ENCODE measurements around the gene ARID5B.

Gene ARID5B

DNA sequence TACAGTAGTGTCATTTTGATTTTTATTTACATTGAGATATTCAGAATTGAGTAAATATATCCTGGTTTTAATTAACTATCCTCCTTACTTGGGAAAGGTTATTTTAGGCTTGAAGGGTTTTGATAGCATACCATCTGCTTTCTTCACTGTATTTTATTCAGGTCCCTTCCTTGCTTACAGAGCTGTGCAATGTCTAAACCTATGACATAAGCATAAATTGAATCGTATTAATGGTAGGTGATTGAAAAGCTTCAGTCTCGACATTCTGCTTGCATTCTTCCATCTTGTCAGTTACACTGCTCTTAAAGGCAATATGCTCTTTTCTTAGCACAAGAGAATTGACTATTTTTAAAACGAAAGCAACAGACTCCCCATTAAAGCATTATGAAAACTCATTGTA lies 102.5 kb downstream of the ARID5B start:
- Histone ChIP-seq H3K27ac (ENCODE audit: extremely low read depth, low read depth, low read length) (no peak overlapping the region), H3K4me3 (ENCODE audit: low read depth, low read length) (no peak overlapping the region), H3K4me1 (ENCODE audit: control insufficient read depth, insufficient read depth, low read length) (peaks cover 4% of the 10 kb centered on the region; the same call in 1 of the 2 replicates), H3K36me3 (ENCODE audit: control insufficient read depth in 2 of 2, insufficient read depth in 1 of 2, low read length in 2 of 2) (peaks cover 0 to 2% of the 10 kb centered on the region in 2 experiments; a peak in 1 of 3 replicates), H3K9me3 (ENCODE audit: control insufficient read depth, insufficient read depth, low read depth, low read length) (no peaks in the 10 kb centered on the region)
- ChIA-PET POLR2A (no interaction called here), CTCF (interaction anchor here (0.6 to 0.7 kb wide), 3 partner anchors 15 to 890 kb away, joined by 3 to 4 read pairs (median 3); no protein-coding TSS in a partner anchor)
- TF ChIP-seq ZNF132 (tag by site-specific recombination; IDR thresholded peaks at IDR 0.05; ENCODE audit: borderline replicate concordance) (no peak), ZNF24 (tag by site-specific recombination; IDR thresholded peaks at IDR 0.05) (no peak), ZNF138 (tag by site-specific recombination; IDR thresholded peaks at IDR 0.05; ENCODE audit: borderline replicate concordance) (no peak), ZNF423 (tag by site-specific recombination; IDR thresholded peaks at IDR 0.05) (no peak), ZNF555 (tag by site-specific recombination; conservative IDR thresholded peaks at IDR 0.05) (no peak), SALL2 (tag by site-specific recombination; IDR thresholded peaks at IDR 0.05; ENCODE audit: borderline replicate concordance) (no peak), ZBTB21 (tag by site-specific recombination; IDR thresholded peaks at IDR 0.05) (no peak), ZNF214 (tag by site-specific recombination; IDR thresholded peaks at IDR 0.05; ENCODE audit: borderline replicate concordance) (no peak), ZBTB8A (tag by site-specific recombination; IDR thresholded peaks at IDR 0.05) (no peak), ZNF654 (tag by site-specific recombination; IDR thresholded peaks at IDR 0.05; ENCODE audit: low read depth) (no peak), YY1 (tag by site-specific recombination; IDR thresholded peaks at IDR 0.05) (no peak), GFI1B (tag by site-specific recombination; IDR thresholded peaks at IDR 0.05) (no peak), ZNF624 (tag by site-specific recombination; IDR thresholded peaks at IDR 0.05) (no peak), ZNF174 (tag by site-specific recombination; IDR thresholded peaks at IDR 0.05) (no peak), MYNN (tag by site-specific recombination; IDR thresholded peaks at IDR 0.05; ENCODE audit: borderline replicate concordance) (no peak)
- TF ChIP-seq, protein P1, sequence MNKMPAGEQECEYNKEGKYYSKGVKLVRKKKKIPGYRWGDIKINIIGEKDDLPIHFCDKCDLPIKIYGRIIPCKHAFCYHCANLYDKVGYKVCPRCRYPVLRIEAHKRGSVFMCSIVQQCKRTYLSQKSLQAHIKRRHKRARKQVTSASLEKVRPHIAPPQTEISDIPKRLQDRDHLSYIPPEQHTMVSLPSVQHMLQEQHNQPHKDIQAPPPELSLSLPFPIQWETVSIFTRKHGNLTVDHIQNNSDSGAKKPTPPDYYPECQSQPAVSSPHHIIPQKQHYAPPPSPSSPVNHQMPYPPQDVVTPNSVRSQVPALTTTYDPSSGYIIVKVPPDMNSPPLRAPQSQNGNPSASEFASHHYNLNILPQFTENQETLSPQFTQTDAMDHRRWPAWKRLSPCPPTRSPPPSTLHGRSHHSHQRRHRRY (tag by site-specific recombination; IDR thresholded peaks at IDR 0.05) = no peak
- TF ChIP-seq, protein P2, sequence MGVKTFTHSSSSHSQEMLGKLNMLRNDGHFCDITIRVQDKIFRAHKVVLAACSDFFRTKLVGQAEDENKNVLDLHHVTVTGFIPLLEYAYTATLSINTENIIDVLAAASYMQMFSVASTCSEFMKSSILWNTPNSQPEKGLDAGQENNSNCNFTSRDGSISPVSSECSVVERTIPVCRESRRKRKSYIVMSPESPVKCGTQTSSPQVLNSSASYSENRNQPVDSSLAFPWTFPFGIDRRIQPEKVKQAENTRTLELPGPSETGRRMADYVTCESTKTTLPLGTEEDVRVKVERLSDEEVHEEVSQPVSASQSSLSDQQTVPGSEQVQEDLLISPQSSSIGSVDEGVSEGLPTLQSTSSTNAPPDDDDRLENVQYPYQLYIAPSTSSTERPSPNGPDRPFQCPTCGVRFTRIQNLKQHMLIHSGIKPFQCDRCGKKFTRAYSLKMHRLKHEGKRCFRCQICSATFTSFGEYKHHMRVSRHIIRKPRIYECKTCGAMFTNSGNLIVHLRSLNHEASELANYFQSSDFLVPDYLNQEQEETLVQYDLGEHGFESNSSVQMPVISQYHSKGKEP (tag by site-specific recombination; IDR thresholded peaks at IDR 0.05) = no peak
- TF ChIP-seq, protein P3, sequence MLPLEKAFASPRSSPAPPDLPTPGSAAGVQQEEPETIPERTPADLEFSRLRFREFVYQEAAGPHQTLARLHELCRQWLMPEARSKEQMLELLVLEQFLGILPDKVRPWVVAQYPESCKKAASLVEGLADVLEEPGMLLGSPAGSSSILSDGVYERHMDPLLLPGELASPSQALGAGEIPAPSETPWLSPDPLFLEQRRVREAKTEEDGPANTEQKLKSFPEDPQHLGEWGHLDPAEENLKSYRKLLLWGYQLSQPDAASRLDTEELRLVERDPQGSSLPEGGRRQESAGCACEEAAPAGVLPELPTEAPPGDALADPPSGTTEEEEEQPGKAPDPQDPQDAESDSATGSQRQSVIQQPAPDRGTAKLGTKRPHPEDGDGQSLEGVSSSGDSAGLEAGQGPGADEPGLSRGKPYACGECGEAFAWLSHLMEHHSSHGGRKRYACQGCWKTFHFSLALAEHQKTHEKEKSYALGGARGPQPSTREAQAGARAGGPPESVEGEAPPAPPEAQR (tag by site-specific recombination; IDR thresholded peaks at IDR 0.05) = no peak
- TF ChIP-seq, protein P4, sequence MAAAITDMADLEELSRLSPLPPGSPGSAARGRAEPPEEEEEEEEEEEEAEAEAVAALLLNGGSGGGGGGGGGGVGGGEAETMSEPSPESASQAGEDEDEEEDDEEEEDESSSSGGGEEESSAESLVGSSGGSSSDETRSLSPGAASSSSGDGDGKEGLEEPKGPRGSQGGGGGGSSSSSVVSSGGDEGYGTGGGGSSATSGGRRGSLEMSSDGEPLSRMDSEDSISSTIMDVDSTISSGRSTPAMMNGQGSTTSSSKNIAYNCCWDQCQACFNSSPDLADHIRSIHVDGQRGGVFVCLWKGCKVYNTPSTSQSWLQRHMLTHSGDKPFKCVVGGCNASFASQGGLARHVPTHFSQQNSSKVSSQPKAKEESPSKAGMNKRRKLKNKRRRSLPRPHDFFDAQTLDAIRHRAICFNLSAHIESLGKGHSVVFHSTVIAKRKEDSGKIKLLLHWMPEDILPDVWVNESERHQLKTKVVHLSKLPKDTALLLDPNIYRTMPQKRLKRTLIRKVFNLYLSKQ (tag by site-specific recombination; IDR thresholded peaks at IDR 0.05; ENCODE audit: borderline replicate concordance) = no peak
- TF ChIP-seq, protein P5, sequence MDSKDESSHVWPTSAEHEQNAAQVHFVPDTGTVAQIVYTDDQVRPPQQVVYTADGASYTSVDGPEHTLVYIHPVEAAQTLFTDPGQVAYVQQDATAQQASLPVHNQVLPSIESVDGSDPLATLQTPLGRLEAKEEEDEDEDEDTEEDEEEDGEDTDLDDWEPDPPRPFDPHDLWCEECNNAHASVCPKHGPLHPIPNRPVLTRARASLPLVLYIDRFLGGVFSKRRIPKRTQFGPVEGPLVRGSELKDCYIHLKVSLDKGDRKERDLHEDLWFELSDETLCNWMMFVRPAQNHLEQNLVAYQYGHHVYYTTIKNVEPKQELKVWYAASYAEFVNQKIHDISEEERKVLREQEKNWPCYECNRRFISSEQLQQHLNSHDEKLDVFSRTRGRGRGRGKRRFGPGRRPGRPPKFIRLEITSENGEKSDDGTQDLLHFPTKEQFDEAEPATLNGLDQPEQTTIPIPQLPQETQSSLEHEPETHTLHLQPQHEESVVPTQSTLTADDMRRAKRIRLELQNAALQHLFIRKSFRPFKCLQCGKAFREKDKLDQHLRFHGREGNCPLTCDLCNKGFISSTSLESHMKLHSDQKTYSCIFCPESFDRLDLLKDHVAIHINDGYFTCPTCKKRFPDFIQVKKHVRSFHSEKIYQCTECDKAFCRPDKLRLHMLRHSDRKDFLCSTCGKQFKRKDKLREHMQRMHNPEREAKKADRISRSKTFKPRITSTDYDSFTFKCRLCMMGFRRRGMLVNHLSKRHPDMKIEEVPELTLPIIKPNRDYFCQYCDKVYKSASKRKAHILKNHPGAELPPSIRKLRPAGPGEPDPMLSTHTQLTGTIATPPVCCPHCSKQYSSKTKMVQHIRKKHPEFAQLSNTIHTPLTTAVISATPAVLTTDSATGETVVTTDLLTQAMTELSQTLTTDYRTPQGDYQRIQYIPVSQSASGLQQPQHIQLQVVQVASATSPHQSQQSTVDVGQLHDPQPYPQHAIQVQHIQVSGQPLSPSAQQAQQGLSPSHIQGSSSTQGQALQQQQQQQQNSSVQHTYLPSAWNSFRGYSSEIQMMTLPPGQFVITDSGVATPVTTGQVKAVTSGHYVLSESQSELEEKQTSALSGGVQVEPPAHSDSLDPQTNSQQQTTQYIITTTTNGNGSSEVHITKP (tag by site-specific recombination; IDR thresholded peaks at IDR 0.05) = no peak

Measured in HEK293 (cell line).